Measurements from ENCODE around the gene SLC4A3.

The SLC4A3 gene

DNA sequence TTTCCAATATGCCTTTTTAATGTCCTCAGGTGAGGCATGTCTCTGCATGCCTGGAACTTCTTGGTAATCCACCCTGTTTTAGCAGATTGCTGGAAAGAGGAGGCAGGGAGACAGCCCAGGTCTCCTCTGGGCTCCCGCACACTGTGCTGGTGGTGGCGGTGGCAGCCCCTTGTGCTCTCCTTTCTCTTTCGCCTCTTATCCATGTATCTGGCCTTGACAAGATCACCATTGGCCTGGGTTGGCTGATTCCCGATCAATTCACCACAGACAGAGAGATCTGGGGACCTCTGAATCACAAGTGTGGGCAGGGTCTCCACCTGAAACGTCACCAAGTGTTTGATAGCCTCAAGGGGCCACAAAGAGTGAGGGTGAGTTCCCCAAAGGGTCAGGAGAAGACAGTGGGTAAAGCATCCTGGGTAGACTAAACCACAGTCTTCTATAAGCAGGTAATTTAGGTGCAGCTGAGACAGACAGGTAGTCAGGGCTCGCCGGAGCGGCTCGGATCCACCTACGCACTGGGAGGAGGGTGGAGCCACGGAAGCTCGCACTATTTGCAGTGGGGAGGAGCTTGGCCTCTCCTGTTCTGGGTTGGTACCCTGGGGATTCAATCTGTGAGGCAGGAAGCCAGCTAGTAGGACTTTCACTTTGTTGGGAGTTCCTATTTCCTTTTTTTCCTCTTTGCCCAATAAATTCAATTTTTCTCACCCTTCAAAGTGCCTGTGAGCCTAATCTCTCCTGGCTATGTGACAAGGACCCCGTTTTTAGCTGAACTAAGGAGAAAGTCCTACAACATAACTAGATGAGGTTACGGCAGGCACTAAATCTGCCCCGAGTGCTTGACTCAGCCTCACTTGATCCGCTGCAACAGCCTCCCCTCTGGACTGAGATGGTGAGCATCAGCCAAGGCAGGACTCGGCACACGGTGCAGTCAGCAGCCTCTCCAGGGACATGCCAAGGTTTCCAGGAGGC, 57.6 kb downstream of the SLC4A3 start:
- FAIRE-seq = no peak

DNA sequence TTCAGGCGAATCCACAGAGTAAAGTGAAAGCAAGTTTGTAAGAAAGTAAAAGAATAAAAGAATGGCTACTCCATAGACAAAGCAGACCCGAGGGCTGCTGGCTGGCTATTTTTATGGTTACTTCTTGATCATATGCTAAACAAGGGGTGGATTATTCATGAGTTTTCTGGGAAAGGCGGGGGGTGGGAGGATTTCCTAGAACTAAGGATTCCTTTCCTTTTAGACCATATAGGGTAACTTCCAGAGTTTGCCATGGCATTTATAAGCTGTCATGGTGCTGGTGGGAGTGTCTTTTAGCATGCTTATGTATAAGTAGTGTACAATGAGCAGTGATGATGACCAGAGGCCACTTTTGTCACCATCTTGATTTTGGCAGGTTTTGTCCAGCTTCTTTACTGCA, 59.8 kb downstream of the SLC4A3 start:
- FAIRE-seq = no peak

DNA sequence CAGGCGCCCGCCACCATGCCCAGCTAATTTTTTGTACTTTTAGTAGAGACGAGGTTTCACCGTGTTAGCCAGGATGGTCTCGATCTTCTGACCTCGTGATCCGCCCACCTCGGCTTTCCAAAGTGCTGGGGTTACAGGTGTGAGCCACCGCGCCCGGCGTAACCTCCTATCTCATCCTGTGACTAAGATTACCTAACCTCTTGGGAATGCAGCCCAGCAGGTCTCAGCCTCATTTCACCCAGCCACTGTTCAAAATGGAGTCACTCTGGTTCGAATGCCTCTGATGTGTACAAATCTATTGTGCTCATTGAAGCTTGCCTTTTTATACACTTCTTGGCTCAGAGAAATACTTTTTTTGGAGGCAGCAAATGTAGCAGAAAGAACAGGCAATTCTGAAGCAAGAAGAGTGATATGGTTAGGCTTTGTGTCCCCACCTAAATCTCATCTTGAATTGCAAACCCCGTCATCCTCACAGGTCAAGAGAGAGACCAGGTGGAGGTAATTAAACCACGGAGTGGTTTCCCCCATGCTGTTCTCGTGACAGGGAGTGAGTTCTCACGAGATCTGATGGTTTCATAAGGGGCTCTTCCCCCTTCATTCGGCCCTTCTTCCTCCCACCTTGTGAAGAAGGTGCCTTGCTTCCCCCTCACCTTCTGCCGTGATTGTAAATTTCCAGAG, 60.6 kb downstream of the SLC4A3 start:
- no peak for FAIRE-seq

DNA sequence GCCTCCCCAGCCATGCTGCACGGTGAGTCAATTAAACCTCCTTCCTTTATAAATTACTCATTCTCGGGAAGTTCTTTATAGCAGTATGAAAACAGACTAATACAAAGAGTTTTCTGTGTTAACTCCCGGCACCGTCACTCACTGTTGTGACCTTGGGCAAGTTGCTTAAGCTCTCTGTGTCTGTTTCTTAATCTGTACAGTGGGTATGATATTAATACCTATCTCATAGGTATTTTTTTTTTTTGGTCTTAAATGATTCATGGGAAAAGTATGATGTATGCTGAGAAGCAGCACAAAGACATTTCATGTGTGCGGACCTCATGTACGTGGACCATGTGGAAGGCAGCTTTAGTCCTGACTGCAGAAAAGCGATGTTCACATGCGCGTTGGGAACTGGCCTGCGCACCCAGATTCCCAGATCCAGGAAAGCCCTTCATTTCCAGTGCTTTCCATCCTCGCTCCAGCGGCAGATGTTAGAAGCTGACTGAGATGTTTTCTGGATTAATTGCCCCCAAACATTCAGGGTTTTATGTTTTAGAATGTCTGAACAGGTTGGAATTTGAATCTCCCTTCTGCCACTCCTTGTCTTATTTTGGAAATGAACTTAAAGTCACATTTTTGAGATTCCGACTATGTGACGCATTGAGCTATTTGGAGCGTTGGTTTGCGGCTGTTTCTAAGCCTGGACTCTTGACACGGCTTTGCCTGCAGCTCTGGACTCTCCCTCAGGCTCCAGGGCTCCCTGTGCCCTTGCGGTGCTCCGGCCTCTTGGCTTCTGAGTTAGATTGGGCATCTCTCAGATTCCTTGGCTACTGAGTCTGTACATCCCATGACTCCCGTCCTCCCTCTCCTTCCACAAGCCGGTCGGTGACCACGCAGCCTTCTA, 61.4 kb downstream of the SLC4A3 start:
- FAIRE-seq = no peak

DNA sequence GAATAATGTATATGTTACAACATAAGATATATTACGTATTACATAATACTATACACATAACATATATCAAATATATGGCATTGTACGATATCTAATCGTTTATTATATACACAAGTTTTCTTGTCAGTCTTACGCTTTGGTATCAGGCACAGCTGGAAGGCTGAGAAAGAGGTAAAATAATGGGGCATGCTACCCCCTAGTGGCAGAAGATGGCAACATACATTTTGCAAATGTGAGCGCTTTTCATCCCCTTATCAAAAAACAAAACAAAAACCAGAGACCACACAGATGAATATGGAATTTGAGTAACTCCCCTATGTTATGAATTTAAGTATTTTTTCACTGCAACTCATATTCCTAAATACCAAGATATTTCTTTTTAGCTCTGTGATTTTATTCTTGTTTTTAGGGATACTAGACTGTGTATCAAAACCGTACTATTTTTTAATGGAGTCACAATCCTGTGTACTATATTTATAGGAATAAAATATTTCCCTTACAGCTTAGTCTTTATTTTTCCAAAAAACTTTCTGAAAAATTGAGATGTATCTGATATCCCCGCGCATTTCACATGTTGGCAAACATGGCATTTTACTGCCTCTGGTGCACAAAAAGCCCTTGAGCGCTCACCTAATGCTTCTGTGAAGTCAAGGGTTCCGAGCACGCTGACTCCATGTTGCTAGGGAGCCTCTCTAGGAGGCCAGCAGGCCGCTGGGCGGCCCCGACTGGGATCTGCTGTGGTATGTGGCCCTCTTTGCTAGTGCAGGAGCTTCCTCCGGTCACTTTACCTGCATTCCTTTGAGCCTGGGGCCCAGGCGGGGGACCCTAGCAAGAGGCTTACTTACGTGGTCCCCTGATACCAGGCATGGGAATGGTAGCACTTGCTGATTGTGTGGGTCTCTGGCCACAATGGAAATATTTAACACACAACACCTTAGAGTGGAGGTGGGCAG, 62.5 kb downstream of the SLC4A3 start:
- peak; percentile 98 for FAIRE-seq

DNA sequence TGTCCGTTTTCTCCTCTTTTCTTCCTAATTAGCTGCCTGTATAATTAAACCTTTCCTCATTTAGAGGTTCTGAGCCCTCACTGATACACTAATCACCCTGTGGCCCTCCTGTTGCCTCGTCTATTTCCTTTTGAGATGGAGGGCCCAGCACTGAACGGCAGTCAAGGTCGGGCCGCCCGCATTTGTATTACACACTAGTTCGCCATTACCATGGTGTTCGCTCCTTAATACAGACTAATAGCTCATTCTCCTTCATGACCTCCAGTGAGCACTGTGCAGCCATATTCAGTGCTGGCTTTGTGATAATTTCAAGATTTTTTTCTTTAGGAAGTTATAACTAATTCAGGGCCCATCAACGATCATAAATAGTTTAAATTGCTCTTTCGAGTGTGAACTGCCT, 64.1 kb downstream of the SLC4A3 start:
- FAIRE-seq = no peak

Data from A204.1 (cell line).